HepG2 (cell line): ENCODE measurements around the gene NBR1. TPM values are rescaled to one million over a fixed set of nuclear protein-coding genes. Genes with fewer than 3 reads are reported as not detected.

ENCODE experiments used
- E2F5 ChIP-seq: sonication (generic); formaldehyde crosslinking; conservative IDR thresholded peaks from 2 replicates; pipeline ENCODE4 v1.4.0; 2020; ENCODE audit warnings: missing genetic modification reagents
- GPBP1L1 ChIP-seq: sonication (generic); formaldehyde crosslinking; IDR thresholded peaks from 2 replicates; pipeline ENCODE4 v1.5.0; 2020; ENCODE audit warnings: mild to moderate bottlenecking, missing genetic modification reagents
- HNRNPLL ChIP-seq: fragments of 200-400 bp; formaldehyde crosslinking; IDR thresholded peaks from 2 replicates; pipeline ENCODE4 v1.6.1; 2017; ENCODE audit warnings: mild to moderate bottlenecking, low read depth, low read length; ENCODE audit not compliant: poor library complexity, severe bottlenecking
- NONO ChIP-seq, 2 experiments: fragments of 450-650 bp in 1 of 2; sonication (generic) in 1 of 2; formaldehyde crosslinking in 1 of 2; IDR thresholded peaks in 1 of 2; conservative IDR thresholded peaks in 1 of 2; 2 replicates each; pipeline versions ENCODE4 v1.6.1 to v1.8.0; 2017 to 2022; ENCODE audit warnings: mild to moderate bottlenecking in 1 of 2, missing genetic modification reagents in 1 of 2, moderate library complexity in 1 of 2
- PCBP1 ChIP-seq: fragments of 200-400 bp; formaldehyde crosslinking; IDR thresholded peaks from 2 replicates; pipeline ENCODE4 v1.6.1; 2017; ENCODE audit warnings: mild to moderate bottlenecking, low read depth, low read length, borderline replicate concordance
- POLR2G ChIP-seq: fragments of 200-400 bp; formaldehyde crosslinking; IDR thresholded peaks from 2 replicates; pipeline ENCODE4 v1.6.1; 2018; ENCODE audit warnings: mild to moderate bottlenecking, low read depth, low read length, moderate library complexity
- SSRP1 ChIP-seq: IDR thresholded peaks from 2 replicates; pipeline ENCODE4 v1.6.1; 2016; ENCODE audit warnings: control low read depth
- THAP9 ChIP-seq: sonication (generic); formaldehyde crosslinking; IDR thresholded peaks from 2 replicates; pipeline ENCODE4; 2020; ENCODE audit warnings: missing genetic modification reagents, mild to moderate bottlenecking, borderline replicate concordance
- ZBTB38 ChIP-seq: sonication (generic); formaldehyde crosslinking; IDR thresholded peaks from 2 replicates; pipeline ENCODE4 v1.5.1; 2020; ENCODE audit warnings: mild to moderate bottlenecking, missing genetic modification reagents
- ZMAT3 ChIP-seq: sonication (generic); formaldehyde crosslinking; conservative IDR thresholded peaks from 2 replicates; pipeline ENCODE4 v1.7.0; 2021; ENCODE audit warnings: missing genetic modification reagents
- ZNF10 ChIP-seq: sonication (generic); formaldehyde crosslinking; IDR thresholded peaks from 2 replicates; pipeline ENCODE4 v1.4.0; 2020; ENCODE audit warnings: mild to moderate bottlenecking, low read depth, missing genetic modification reagents, borderline replicate concordance
- ZNF468 ChIP-seq: sonication (generic); formaldehyde crosslinking; IDR thresholded peaks from 2 replicates; pipeline ENCODE4 v1.8.0; 2022; ENCODE audit warnings: mild to moderate bottlenecking, moderate library complexity, missing genetic modification reagents
- ZNF510 ChIP-seq: sonication (generic); formaldehyde crosslinking; IDR thresholded peaks from 2 replicates; pipeline ENCODE4 v1.4.0; 2020; ENCODE audit warnings: low read depth, mild to moderate bottlenecking, missing genetic modification reagents
- ZNF580 ChIP-seq: IDR thresholded peaks from 2 replicates; pipeline ENCODE4 v1.6.1; 2016; ENCODE audit warnings: low read depth, borderline replicate concordance
- ZNF720 ChIP-seq: sonication (generic); formaldehyde crosslinking; IDR thresholded peaks from 2 replicates; pipeline ENCODE4 v1.4.0; 2020; ENCODE audit warnings: missing genetic modification reagents
- ZNF839 ChIP-seq: sonication (generic); formaldehyde crosslinking; IDR thresholded peaks from 2 replicates; pipeline ENCODE4 v1.4.0; 2020; ENCODE audit warnings: missing genetic modification reagents, mild to moderate bottlenecking, borderline replicate concordance
- ZSCAN22 ChIP-seq: sonication (generic); formaldehyde crosslinking; IDR thresholded peaks from 2 replicates; pipeline ENCODE4 v1.4.0; 2020; ENCODE audit warnings: mild to moderate bottlenecking, missing genetic modification reagents
- polyA plus RNA-seq, 8 experiments: library from polyadenylated mRNA; depleted of rRNA in 3 of 8; stranded (reverse) in 7 of 8; unstranded in 1 of 8; fragments of >200 nt; fragmentation: Illumina TruSeq in 4 of 8; extraction: Trizol in 4 of 8; gene quantifications; 2 replicates each; pipeline versions ENCODE4 v1.2.1 to v1.2.3, GENCODE V29; 2011 to 2016; ENCODE audit warnings: low read depth in 4 of 8, missing spikeins in 1 of 8, mixed read lengths in 1 of 8; ENCODE audit not compliant: insufficient read depth in 1 of 8
- total RNA-seq, 5 experiments: library from RNA; depleted of rRNA; stranded (reverse); fragments of >200 nt; fragmentation: Illumina TruSeq; extraction: Trizol; gene quantifications; 2 replicates each; pipeline ENCODE4 v1.2.3, GENCODE V29; 2016; ENCODE audit warnings: low read depth in 1 of 5
- TF ChIP-seq, protein P1 (sequence below): IDR thresholded peaks from 2 replicates; pipeline ENCODE4 v1.6.1; 2016
- TF ChIP-seq, protein P2 (sequence below): IDR thresholded peaks from 2 replicates; pipeline ENCODE4 v1.6.1; 2016; ENCODE audit warnings: low read depth

NBR1 gene
- total and polyA plus RNA-seq, 2 of the 13 experiments (the other 11 are each of a cell fraction or from before 2014, with no cell fraction given): 51.7 to 121 TPM

DNA sequence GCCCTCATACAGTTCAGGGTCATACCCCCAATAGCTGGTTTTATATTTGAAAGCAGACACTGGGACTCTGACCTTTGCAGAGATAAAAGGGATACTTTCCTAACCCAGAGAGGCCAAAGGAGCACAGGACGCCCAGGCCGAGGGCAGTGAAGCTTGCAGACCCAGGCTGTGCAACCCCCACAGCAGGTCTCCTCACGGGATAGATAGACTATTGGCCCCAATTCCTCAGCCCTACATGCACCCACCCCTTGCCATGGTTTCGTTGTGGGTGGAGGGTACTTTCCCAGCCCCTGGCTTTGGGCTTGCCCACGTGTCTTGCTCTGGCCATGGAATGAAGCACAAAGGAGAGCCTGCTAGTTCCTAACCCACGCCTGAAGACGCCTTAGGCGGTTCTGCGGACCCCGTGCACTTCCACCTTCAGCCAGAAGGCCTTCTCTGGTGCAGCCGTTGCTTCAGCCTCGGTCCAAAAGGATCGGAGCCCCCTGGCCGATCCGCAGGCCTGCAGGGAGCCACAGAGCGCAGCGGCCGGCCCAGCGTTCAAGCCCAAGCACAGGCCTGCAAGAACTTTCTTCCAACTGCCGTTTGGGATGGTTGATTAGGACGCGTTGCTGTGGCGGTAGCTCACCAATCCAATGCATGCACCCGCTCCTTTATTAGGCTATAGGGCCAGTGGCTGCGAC is 36.1 kb upstream of the NBR1 start (continued):
- TF ChIP-seq ZNF468: no peak
- no peak; the same call in 1 of the 2 replicates for TF ChIP-seq POLR2G
- no peak for TF ChIP-seq ZMAT3 (CRISPR knock-in tag)
- no peak for TF ChIP-seq ZNF839 (CRISPR knock-in tag)
- no peak for TF ChIP-seq ZNF10 (CRISPR knock-in tag)
- 0 out of 2 replicates have a peak, but pooled peaks have one; percentile 51 for TF ChIP-seq PCBP1
- no peak for TF ChIP-seq ZNF580 (CRISPR knock-in tag)
- peak; percentile 66 for TF ChIP-seq SSRP1
- TF ChIP-seq GPBP1L1: no peak
- no peak for TF ChIP-seq ZNF510 (CRISPR knock-in tag)
- no peak for TF ChIP-seq NONO (IDR thresholded peaks at IDR 0.05)
- peak; percentile 64; the same call in 1 of the 2 replicates for TF ChIP-seq NONO (CRISPR knock-in tag; conservative IDR thresholded peaks at IDR 0.05)
- no peak for TF ChIP-seq ZSCAN22 (CRISPR knock-in tag)
- 0 out of 2 replicates have a peak, but pooled peaks have one; percentile 38 for TF ChIP-seq THAP9 (CRISPR knock-in tag)
- no peak for TF ChIP-seq HNRNPLL
- TF ChIP-seq, protein P1, sequence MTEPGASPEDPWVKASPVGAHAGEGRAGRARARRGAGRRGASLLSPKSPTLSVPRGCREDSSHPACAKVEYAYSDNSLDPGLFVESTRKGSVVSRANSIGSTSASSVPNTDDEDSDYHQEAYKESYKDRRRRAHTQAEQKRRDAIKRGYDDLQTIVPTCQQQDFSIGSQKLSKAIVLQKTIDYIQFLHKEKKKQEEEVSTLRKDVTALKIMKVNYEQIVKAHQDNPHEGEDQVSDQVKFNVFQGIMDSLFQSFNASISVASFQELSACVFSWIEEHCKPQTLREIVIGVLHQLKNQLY: no peak
- no peak; the same call in 1 of the 2 replicates for TF ChIP-seq ZBTB38 (CRISPR knock-in tag)
- TF ChIP-seq, protein P2, sequence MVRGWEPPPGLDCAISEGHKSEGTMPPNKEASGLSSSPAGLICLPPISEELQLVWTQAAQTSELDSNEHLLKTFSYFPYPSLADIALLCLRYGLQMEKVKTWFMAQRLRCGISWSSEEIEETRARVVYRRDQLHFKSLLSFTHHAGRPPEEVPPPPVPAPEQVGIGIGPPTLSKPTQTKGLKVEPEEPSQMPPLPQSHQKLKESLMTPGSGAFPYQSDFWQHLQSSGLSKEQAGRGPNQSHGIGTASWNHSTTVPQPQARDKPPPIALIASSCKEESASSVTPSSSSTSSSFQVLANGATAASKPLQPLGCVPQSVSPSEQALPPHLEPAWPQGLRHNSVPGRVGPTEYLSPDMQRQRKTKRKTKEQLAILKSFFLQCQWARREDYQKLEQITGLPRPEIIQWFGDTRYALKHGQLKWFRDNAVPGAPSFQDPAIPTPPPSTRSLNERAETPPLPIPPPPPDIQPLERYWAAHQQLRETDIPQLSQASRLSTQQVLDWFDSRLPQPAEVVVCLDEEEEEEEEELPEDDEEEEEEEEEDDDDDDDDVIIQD: no peak; the same call in 1 of the 2 replicates
- TF ChIP-seq ZNF720: no peak
- no peak for TF ChIP-seq E2F5 (CRISPR knock-in tag)
